ENCODE data around the gene NVL.
"Not testable (repeated sequence)": the region's sequence is repeated elsewhere in the genome, so short reads cannot be mapped to it uniquely, and the experiment has no call there.

The NVL gene

GRCh38 chr1:224333939-224334786 lies 4.2 kb upstream of the NVL start:
- no peak for DNase-seq

- DNase-seq, result no peak
Observed at GRCh38 chr1:224333309-224333926, 3.4 kb upstream of the NVL start.

DNA sequence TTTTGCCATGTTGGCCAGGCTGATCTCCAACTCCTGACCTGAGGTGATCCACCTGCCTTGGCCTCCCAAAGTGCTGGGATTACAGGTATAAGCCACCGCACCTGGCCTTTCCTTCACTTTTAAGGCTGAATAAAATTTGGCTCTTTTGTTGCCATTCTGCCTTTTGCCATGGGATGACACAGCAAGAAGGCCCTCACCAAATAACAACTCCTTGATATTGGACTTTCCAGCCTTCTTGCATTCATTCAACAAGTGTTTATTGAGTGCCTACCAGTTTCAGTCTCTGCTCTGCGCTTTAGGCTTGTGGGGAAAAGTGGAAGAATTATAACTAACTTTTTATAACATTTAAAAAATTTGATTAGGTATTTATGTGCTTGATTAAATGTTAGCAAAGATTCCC lies 1.9 kb upstream of the NVL start:
- no peak for DNase-seq

GRCh38 chr1:224331326-224331725 lies 1.4 kb upstream of the NVL start:
- no peak for DNase-seq

DNA sequence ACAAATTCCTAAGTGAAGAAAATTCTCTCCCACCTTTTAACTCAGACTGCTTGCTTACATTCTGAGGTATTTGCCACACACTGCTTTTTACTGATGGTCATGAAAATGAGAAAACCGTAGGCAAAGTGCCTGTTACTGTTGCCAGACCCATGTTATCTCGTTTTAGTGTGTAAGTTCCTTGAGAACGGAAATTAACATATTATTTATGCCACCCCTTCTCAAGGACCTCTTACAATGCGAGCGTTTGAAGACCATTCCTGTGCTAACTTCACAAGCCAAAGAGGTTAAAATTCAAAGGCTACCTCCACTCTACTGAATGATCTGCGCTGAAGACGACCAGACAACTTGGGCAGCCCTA lies 509 bp downstream of the NVL start:
- DNase-seq, result no peak

DNA sequence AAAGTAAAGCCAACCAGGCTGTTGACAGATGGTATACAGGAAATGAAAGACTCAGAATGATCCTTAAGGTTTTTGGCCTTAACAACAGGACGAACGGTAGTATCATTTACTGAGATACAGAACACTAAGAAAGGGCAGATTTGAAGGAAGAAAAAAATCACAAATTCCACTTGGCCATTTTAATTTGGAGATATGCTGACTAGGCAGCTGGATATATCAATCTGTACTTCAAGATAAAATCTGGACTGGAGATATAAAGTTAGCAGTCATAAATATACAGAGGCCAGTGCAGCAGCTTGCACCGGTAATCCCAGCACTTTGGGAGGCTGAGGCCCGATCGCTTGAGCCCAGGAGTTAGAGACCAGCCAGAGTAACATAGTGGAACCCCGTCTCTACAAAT lies 1.3 kb downstream of the NVL start:
- no peak for DNase-seq

- DNase-seq, result no peak
Observed at GRCh38 chr1:224325959-224326358, 4.0 kb downstream of the NVL start.

DNA sequence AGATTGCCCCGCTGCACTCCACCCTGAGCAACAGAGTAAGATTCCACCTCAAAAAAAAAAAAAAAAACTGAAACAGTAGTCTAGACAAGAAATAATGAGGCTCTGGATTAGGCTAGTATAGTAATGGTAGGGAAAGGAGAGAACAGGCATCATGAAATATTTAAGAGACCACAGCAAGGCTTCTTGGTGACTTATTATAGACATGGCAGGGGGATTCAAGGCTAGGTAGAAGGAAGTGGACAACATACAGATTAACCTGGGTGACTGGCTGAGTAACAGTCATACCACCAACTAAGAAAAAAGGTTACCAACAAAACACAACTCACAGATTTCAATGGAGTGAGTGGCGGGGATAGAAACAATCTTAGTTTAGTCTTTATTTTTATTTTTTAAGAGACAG lies 8.3 kb downstream of the NVL start:
- DNase-seq, result no peak

DNA sequence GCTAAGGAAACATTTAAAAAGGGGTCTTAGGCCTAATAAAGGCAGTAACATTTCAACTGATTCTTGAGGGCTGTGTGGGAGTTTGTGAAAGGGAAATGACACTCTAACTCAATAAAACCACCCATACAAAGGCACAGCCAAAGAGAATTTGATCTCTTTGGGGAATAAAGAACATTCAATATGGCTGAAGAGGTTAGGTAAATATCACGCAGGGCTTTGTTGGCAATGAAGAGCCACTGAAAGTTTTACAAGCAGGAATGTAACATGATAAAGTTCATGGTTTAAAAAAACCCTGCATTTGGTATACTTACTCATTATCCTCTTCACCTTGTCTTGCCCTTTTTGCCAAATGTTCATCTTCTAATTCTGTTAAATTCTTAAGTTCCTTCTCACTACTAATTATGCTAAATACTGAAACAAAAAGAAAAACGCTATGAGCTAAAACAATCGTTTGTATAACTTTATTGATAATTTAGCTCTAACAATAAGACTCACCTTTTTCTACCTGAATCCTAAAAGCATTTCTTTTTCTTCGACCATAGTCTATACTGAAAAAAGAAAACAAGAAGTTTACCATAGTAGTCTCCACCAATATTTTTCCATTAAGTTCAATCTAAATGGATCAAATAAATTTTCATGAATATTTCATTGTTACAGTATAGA lies 12.5 kb downstream of the NVL start:
- DNase-seq, result no peak

GRCh38 chr1:224312025-224312424 lies 17.9 kb downstream of the NVL start:
- no peak for DNase-seq

DNA sequence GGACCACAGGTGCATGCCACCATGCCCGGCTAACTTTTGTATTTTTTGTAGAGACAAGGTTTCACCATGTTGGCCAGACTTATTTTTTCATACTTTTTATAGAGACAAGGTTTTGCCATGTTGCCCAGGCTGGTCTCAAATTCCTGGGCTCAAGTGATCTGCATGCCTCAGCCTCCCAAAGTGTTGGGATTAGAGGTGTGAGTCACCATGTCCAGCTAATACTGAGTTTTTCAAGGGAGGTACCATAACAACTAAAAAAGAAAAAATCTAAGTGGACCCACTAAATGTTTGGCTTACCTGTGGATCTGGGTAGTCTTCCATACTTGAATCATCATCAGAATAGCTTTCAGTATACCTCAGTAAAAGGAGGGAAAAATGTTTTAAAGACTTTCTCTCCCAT lies 18.5 kb downstream of the NVL start:
- not testable (repeated sequence) for DNase-seq

- DNase-seq, result no peak
Observed at GRCh38 chr1:224308064-224308463, 21.9 kb downstream of the NVL start.

GRCh38 chr1:224304767-224305166 lies 25.2 kb downstream of the NVL start:
- no peak for DNase-seq

DNA sequence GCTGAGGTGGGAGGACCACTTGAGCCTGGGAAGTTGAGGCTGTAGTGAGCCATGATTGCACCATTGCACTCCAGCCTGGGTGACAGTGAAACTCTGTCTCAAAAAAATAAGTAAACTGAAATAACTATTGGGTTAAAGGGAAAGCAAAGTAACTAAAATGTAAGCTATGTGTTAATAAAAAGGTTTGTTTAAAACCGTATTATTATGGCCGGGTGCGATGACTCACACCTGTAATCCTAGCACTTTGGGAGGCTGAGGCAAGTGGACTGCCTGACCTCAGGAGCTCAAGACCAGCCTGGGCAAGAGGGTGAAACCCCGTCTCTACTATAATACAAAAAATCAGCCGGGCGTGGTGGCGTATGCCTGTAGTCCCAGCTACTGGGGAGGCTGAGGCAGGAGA lies 27.0 kb downstream of the NVL start:
- DNase-seq, result no peak

- DNase-seq, result no peak
Observed at GRCh38 chr1:224301391-224301790, 28.6 kb downstream of the NVL start.

DNA sequence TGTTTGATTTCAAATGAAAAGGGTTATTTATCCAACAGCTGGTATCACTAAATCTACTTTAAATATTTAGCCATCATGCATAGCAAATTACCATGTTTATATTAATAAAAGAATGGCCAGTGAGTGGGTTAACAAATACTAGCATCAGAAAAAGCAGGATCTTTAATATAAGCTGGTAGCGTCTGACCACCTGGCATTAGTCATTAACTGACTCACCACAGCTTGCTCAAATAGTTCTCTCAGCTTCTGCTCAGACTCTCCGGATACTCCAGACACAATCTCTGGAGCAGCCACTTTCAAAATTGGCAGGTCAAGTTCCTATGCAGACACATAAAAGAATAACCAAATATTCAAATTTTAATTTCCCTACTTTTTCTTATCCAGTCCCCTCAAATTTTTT lies 29.6 kb downstream of the NVL start:
- no peak for DNase-seq

- DNase-seq, result no peak
Observed at GRCh38 chr1:224298346-224299330, 31.3 kb downstream of the NVL start.

DNA sequence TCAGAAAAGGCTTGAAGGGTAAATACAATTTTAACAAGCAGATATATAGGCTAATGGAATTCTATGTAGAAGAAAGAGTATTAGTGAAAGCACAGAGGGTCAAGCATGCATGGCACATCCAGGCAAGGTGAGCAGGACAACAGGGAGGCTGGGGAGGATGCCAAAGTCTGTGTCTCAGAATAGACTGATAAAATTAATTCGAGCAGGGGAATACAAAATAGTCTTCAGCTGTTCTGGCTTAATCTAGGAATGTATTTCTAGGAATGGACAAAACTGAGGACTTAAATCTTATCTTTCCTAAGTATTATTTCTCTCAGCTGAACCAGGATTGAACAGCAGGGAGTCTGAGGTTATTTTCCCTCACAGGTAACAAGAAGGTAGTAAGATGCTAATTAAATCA lies 35.2 kb downstream of the NVL start:
- DNase-seq, result no peak

- no peak for DNase-seq
Observed at GRCh38 chr1:224292419-224292818, 37.6 kb downstream of the NVL start.

- DNase-seq, result no peak
Observed at GRCh38 chr1:224289396-224289795, 40.6 kb downstream of the NVL start.

DNA sequence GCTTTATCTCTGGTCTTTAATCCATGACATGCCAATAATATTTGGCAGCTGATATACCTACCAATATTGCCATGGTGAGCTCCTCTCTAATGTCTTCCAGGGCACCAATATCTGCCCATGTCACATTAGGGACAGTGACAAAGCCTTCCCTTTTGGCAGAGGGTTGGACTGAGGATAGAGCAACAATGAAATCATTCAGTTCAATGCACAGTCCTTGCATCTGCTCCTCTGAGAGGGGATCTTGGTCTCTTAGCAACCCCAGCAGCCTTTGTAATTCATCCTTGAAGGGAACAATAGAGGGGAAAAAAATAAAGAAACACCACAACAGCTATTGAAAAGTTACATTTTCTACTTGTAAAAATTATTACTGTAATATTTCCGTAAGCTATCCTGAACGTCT lies 42.3 kb downstream of the NVL start:
- no peak for DNase-seq

GRCh38 chr1:224282140-224282539 lies 47.8 kb downstream of the NVL start:
- no peak for DNase-seq
